NCI-H774 (cell line): ENCODE measurements around the gene MTHFD2.
A peak's percentile ranks its signal among the peaks of the same experiment; 100 is the strongest.
"Not testable (repeated sequence)": the region's sequence is repeated elsewhere in the genome, so short reads cannot be mapped to it uniquely, and the experiment has no call there.

Experiments used
- DNase-seq: peaks from one replicate; lab custom pipeline; 2025; lab: John Stamatoyannopoulos, UW

The MTHFD2 gene

DNA sequence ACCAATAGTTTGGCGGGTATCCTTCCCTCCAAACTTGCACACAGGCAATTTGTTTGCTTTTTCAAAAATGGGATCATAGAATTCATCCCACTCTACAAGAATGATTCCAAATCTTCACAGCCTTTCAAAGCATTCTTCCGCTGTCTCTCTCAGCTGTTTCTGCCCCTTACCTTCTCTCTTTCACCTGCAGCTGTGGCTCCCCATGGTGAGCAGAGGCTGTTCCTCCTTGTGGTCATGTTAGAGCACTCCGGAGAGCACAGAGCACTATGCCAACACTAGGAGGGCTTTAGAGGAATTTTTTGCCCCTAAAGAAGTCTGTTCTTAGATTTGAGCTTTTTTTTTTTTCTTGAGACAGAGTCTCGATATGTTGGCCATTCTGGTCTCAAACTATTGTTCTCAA, 30.4 kb downstream of the MTHFD2 start:
- DNase-seq = no peak

DNA sequence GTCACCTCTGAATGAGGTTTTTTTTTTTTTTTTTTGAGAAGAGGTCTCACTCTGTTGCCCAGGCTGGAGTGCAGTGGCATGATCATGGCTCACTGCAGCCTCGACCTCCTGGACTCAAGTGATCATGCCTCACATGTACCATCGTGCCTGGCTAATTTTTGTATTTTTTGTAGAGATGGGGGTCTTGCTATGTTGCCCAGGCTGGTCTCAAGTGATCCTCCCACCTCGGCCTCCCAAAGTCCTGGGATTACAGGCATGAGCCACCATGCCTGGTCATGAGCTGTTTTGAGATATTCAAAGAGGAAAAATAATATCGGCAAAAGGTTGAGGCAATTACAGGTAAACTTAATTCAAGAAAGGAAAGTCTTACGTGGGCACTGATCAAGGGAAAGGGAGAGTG, 31.4 kb downstream of the MTHFD2 start:
- not testable (repeated sequence) for DNase-seq

DNA sequence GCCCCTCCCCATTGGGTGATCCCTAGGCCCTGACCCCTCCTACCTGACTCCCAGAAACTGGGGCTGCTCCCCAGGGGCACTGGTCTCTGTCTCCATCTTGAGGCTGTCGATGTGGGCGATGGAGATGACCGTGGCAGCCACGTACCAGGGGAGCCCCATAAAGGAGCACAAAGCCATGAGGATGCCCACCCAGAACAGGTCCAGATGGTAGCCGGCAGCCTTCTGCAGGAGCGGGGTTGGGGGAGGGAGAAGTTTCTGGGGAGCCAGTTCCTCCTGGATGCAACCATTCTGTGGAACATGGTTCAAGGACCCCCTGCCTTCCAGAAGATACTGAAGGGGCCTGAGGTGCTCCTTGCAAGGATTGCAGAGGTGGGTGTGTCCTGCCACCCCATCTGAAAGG, 34.0 kb downstream of the MTHFD2 start:
- no peak for DNase-seq

DNA sequence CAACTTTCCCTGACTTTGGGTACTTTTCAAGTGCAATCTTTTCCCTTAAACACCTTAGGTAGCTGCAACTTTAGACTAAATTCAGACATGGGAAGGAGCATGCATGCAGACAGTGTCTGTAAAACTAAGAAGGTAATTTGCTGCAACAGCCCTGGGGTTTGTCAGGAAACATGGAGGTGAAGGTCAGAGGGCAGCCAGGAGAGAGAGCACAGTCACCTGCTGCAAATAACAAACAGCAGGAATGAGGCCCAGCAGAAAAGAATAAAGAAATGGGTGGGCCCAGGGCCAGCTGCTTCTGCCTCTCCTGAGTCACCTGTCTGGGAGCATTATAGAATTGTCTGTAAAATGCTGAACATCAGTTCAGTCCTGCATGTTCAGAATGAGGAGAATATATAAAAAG, 35.2 kb downstream of the MTHFD2 start:
- DNase-seq = no peak

DNA sequence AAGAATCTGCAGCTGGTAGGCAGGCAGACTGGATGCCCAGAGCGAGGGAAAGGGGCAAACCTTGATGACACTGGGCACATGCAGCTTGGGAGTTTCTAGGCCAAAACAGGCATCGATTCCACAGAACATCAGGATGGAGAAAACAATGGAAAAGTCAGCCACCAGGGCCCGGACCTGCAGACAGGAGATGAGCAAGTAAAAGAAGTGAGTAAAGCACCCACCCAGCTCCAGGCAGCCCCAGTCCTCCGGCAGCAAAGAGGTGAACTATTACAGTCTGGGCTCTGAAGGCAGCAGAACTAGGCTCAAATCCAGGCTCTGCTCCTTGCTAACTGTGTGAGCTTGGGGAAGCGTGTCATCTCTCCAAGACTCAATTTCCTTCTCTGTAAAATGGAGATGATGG, 36.6 kb downstream of the MTHFD2 start:
- DNase-seq = no peak

DNA sequence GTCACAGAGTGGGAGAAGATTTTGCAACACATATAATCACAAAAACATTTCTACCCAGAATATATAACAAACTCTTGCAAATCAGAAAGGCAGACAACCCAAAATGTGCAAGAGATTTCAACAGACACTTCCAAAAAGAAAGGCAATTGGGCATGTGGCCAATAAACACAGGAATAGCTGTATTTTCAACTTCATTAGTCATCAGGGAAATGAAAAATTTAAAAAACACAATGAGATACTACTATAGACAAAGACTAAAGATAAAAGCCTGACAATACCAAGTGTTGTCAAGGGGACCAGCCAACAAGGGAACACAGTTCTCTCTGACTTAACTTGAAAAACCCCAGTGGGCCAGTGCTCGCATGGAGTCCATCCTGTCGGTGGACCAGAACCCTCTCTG, 40.5 kb downstream of the MTHFD2 start:
- DNase-seq = no peak

DNA sequence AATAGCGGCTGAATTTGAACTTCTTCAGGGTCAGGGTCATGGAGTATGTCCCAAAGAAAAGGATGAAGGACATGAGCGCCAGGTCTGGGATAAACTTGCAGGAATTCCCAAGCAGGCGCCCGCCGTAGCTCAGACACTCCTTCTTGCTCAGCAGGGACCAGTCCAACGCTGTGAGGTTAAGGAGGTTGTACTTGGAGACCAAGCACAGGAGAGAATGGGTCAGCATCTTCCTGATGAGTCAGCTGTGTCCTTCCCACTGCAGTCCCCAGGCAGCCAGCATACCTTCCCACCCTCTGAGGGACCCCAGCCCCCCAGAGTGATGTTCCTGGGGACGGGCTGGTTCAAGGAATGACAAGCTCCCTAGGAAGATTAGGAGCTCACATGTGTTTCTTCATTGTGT, 40.9 kb downstream of the MTHFD2 start:
- no peak for DNase-seq

DNA sequence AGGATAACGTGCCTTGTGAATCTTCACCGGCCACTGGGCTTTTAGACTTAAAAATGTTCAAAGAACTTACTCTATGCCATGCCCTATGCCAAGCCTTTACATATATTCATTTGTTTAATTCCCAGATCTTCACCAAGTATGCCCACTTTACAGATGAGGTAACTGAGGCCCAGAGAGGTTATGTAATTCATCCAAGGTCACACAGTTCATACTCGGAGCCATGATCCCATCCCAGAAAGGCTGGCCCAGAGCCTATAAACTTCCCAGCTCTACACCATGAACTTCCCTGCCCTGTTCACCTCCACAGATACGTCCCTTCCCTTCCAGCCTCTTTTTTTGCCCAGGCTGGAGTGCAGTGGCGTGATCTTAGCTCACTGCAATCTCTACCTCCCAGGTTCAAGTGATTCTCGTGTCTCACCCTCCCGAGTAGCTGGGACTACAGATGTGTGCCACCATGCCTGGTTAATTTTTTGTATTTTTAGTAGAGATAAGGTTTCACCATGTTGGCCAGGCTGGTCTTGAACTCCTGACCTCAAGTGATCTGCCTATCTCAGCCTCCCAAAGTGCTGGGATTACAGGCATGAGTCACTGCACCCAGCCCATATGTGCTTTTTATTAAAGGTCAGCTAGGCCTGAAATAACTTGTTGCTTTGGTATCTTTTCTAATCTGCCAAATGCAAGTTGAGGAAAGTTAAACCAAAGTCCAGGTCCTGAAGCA, 44.1 kb downstream of the MTHFD2 start:
- DNase-seq = no peak

DNA sequence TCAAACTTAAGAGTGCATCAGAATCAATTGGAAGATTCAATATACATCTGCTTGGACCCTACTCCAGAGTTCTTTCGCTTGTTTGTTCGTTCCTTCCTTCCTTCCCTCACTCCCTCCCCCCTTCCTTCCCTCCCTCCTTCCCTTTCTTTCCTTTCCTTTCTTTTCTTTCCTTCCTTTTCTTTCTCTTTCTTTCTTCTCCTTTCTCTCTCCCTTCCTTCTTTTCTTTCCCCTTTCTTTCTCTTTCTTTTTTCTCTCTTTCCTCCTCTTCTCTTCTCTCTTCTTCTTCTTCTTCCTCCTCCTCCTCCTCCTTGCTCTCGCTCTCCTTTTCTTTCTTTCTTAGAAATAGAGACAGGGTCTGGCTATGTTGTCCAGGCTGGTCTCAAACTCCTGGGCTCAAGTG, 45.9 kb downstream of the MTHFD2 start:
- no peak for DNase-seq

DNA sequence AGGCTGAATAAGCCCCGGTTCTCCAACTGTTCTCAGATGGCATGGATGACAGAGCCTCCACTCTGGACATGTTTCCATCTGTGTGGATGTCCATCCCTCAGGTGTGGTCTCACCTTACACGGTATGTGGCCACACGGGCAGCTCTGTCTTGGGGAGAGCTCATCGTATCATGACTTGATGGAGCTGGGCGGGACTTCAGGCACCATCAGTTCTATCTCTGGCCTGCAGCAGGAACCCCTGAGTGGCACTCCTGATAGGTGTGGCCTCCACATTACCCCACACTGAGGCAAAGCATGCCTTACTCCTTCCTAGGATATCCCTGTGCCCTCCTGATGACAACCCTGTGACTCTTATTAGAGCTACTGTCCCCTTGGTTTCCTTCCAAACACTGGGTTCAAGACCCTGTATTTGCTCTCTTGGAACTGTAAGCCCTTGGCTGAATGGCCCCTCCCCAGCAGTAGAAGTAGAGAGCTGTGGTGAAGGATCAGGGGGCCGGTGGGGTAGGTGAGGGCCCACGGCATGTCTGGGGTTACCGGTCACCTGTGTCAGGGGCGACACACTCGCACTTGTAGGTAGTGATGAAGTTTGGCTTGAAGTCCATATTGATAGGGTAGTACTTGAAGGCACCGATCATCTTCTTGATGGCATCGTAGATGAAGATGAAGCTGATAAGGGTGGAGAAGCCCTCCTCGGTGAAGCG, 48.2 kb downstream of the MTHFD2 start:
- DNase-seq = no peak

DNA sequence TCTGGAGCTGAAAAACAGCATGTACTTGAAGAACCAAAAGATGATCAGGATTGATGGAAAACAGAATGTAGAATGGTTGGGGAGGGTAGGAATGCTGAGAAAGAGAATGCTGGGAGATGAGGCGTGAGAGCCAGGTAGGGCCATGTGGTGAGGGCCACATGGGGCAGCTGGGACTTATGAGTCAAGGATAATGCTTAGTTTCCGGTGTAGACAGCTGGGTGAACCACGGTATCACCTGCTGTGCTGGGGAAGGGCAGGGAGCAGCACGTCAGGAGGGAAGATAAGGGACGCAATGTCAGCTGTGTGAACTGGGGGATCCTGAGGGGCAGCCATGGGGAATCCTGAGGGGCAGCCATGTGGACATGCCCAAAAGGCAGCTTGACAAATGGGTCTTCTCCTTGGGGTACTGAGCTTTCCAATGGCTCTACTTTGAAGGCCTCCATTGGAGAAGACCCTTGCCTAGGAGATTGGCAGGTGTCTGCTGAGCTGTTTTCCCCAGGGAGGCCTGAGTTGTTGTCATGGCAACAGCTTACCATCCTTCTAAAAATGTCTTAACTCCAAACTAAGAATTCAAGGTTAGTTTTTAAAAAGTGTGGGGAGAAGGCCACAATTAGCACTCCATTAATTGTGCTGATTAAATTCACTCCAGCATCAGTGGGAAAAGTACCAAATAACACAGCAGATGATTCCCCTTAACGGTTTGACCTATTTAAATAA, 51.1 kb downstream of the MTHFD2 start:
- no peak for DNase-seq

DNA sequence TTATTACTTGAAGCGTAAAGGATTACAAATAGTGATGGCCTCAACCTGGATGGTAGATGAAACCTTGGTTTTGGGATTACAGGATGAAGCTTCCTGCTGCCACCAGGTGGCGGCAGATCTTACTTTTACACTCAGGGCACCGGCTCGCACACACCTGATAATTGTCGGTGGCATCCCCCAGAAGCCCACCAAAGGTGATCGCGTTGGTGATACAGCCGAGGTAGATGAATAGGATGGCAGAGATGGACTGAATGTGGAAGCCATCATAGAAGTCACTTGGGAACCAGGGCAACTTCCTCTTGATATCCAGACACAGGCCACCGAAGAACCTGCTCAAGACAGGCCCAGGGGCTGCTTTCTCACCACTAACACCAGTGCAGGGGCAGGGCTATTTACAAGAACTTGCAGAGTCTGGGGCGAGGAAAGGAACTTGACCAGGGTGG, 51.8 kb downstream of the MTHFD2 start:
- peak; percentile 43 for DNase-seq

DNA sequence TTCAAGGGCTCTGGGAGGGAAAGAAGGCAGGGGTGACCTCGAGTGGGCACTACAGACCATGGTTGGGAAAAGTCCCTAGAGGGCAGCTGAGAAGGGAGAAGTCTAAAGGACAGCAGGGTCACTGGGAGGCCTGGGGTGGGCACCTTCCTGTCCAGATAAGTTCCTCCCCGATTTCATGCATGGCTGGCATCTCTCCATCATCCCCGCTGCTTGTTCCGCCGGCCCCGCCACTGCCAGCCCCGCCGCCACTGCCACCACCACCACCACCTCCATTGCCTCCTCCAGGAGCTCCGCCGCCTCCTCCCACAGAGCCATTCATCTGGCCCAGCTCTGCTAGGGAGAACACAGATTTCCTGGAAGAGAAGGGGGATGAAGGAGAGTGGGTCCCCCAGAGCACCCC, 53.6 kb downstream of the MTHFD2 start:
- DNase-seq = no peak

DNA sequence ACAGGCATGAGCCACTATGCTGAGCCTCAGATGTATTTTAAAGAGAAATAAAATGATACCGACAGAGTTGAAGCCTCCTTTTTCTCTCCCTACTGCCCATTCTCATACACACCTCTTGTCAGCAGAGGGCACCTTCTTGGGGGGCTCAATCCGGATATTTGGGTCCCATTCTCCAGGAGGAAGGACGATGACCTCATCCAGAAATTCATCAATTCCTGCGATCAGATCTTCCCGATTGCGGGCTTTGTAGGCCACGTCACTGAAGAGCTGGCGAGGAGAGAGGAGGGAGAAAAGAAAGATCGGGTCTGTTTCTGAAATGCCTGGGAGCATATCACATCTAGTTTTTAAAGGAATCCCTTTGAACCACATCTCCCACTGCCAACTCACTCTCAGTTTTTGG, 54.4 kb downstream of the MTHFD2 start:
- no peak for DNase-seq

DNA sequence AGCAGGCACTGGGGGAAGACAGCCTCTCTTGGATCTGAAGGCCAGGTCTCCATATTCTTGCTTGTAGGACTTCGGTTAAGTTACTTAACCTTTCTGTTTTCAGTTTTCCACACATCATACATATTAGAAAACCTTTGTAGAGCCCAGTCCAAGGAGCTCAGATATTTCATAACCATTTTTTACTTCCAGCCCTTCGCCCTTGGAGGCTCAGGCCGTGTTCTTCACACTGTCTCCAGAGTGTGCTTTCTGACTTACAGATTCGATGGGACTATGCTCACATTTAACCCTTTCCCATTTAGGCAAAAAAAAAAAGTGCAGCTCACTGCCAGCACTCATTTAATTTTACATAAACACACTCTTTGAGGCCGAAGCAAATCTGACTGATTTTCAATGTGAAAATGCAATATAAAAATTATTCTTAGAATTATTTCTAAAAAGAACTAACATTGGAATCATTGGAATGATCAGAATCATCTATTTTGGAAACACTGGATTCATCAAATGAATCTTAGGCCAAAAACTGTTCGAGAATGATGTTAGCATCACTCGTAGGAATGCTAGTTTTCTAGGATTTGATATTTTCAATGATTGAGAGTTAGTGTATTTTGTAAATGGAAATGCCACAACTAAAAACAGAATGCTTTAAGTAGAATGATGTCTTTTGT, 55.0 kb downstream of the MTHFD2 start:
- no peak for DNase-seq

DNA sequence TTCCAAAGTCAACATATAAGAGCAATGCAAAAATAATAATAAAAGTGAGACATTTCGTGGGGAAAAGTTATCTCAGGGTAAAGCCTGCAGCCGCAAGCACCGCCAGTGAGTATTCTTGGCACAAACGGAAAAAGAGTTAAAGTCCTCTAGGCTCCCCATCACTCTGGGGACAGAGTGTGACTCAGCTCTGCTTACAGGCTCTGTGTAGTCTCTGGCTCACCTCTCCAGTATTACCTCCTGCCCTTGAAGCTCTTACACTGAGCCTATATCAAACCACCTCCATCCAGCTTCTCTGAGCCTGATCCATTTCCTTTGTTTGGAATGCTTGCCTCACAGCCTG, 55.5 kb downstream of the MTHFD2 start:
- DNase-seq = no peak

DNA sequence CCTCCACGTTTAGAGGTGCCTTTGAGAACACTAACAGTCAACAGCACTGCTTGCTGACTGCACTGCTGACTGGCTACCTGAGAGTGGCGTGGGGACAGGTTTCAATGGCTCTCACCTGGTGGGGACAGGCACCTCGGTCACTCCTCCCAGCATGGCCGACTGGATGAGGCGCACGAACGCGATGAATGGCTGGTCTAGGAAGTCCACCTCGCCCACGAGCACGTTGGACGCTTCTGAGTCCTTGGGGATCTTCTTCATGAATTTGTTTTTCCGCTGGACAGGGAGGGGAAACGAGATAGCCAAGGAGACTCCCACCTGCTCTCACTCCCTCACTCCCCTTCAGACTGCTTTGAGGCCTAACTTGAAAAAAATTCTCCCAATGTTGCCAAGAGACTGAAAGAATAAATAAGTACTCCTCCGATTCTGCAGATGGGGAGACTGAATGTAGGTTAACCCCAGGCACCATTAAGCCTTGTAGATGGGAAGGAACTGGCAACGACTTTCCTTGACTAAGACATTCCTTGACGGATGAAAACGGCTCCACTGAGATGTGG, 57.3 kb downstream of the MTHFD2 start:
- DNase-seq = no peak

DNA sequence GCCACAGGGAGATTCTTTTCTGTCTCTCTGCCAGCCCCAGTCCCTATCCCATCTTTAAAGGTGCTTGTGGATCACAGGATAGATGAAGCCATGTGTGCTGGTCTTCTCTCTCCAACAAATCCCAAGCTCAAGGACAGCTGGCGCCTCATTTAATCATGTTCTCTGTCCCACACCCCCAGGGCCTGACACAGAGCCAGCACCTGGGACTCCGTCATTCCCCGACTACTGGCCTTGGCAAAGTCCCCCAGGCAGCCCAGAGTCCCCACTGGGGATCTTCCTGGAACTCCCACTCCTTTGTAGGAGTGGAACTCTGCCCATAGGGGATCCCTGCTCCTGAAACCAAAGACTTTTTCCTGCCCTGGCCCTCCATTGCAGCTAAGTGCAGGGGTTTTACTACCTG, 60.8 kb downstream of the MTHFD2 start:
- no peak for DNase-seq

DNA sequence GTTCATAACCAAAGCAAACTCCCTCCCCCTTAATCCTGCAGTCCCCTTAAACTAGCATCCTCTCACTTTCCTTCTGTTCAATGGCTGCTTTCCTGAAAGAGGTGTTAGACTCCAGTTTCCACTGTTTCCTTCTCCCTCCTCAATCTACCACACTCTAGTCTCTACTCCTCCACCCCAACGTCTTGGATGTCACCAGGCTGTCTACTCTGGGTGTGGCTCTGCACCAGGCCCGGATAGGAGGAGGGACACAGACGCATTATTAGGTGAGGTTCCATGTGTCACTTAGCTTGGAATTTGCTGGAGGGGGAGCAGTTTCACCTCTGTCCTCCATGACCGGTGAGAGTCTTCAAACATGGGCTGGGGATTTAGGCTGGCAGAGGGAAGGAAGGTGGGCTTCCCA, 61.3 kb downstream of the MTHFD2 start:
- no peak for DNase-seq

DNA sequence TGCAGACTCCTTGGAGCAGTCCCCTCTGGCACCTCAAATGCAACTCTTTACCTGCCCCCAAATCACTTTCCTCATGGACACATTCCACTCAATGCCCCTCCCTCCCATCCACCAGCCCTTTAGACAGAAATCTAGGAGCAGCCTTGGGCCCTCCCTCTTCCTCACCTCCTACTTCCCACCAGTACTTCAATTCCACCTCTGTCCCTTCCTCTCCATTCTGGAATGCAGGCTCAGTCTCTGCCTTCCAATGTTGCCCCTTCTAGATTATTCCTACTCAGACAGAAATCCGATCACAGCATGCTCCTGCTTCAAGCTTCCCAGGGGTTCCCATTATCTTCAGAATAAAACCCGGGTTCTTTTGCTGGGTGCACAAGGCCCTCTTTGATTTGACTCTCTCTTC, 62.1 kb downstream of the MTHFD2 start:
- DNase-seq = no peak

DNA sequence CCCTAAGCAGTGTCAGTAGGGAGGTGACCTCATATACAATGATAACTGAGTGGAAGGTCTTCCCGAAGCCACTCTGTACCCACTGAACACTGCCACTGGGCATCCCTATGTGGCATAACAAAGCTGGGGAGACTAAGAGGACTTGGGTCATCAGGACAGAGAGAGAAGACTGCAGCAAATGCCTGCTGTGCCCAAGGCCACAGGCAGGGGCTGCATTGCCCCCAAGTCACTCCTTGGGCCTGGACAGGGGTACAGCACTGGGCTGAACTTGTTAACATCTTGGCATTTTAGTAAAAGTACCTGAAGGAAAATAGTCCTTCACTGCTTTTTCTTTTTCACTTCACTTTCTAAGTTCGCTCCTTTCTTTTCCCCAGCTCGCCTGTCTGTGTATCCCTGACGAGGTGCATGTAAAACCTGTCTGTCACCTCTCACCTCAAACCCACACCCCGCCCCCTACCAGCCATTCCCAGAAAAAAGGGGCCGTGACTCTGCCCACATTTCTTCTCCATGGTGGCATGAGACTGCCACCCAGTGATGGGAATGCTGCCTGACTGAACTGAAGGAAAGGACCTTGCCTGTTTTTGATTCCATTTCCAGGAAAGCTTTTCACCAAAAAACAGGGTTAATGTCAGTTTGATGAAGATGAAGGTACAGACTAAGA, 62.9 kb downstream of the MTHFD2 start:
- DNase-seq = peak; percentile 4

DNA sequence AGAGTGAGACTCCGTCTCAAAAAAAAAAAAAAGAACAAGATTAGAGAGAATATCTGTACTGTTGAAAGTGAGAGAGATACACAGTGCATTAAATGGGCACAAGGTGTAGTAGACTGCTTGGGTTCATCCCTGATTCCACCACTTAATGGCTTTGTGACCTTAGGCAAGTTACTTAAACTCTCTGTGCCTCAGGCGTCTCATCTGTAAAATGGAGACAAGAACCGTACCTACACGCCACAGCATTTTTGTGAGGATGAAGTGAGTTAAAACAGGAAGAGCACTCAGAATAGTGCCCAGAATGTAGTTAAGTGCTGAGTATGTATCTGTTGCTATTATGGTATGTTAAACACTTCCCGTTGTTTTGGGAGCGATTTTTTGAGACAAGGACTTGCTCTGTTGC, 64.3 kb downstream of the MTHFD2 start:
- no peak for DNase-seq
